K562 (cell line): ENCODE measurements around the gene AAK1.

Experiments used
- NONO ChIP-seq, 2 experiments: fragments of 200-400 bp in 1 of 2; fragments of 450-650 bp in 1 of 2; formaldehyde crosslinking in 1 of 2; IDR thresholded peaks; 2 replicates each; pipeline ENCODE4 v1.6.1; 2017; ENCODE audit warnings: low read depth in 2 of 2, mild to moderate bottlenecking in 2 of 2, moderate library complexity in 2 of 2, low read length in 1 of 2
- SMC3 ChIP-seq: conservative IDR thresholded peaks from 2 replicates; pipeline ENCODE4 v1.6.1; 2011; ENCODE audit warnings: low read depth, low read length, improper control_type of control experiment; ENCODE audit not compliant: insufficient read depth
- TAF1 ChIP-seq: IDR thresholded peaks from 2 replicates; pipeline ENCODE4 v1.6.1; 2011; ENCODE audit warnings: mild to moderate bottlenecking, low read length, moderate library complexity; ENCODE audit not compliant: insufficient read depth, control insufficient read depth, severe bottlenecking; ENCODE audit errors: extremely low read depth
- ZNF584 ChIP-seq: fragments of 200-800 bp; sonication (Bioruptor generic); IDR thresholded peaks from 2 replicates; pipeline ENCODE4 v1.6.1; 2016; ENCODE audit warnings: low read depth, mild to moderate bottlenecking, missing genetic modification characterization, missing compliant biosample characterization
- ZNF586 ChIP-seq: fragments of 450-650 bp; formaldehyde crosslinking; conservative IDR thresholded peaks from 2 replicates; pipeline ENCODE4 v1.4.0; 2020; ENCODE audit warnings: mild to moderate bottlenecking, moderate library complexity
- TF ChIP-seq, protein P1 (sequence below), 3 experiments: IDR thresholded peaks in 2 of 3; conservative IDR thresholded peaks in 1 of 3; 2 replicates each; pipeline ENCODE4 v1.5.1; 2011 to 2012; ENCODE audit warnings: low read length in 3 of 3, mild to moderate bottlenecking in 3 of 3, control low read depth in 2 of 3, improper control_type of control experiment in 1 of 3, inconsistent platforms in 1 of 3, low read depth in 1 of 3, mixed read lengths in 1 of 3, moderate library complexity in 1 of 3; ENCODE audit not compliant: insufficient read depth in 2 of 3

GRCh38 chr2:69665152-69665551 lies 21.6 kb upstream of the AAK1 start:
- no peak for TF ChIP-seq TAF1
- TF ChIP-seq, protein P1, sequence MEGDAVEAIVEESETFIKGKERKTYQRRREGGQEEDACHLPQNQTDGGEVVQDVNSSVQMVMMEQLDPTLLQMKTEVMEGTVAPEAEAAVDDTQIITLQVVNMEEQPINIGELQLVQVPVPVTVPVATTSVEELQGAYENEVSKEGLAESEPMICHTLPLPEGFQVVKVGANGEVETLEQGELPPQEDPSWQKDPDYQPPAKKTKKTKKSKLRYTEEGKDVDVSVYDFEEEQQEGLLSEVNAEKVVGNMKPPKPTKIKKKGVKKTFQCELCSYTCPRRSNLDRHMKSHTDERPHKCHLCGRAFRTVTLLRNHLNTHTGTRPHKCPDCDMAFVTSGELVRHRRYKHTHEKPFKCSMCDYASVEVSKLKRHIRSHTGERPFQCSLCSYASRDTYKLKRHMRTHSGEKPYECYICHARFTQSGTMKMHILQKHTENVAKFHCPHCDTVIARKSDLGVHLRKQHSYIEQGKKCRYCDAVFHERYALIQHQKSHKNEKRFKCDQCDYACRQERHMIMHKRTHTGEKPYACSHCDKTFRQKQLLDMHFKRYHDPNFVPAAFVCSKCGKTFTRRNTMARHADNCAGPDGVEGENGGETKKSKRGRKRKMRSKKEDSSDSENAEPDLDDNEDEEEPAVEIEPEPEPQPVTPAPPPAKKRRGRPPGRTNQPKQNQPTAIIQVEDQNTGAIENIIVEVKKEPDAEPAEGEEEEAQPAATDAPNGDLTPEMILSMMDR (IDR thresholded peaks at IDR 0.05 in 2 of 3, conservative IDR thresholded peaks at IDR 0.05 in 1 of 3; ENCODE audit: insufficient read depth in 2 of 3, low read depth in 1 of 3, low read length in 3 of 3) = no peak
- no peak for TF ChIP-seq ZNF586 (CRISPR knock-in tag)
- TF ChIP-seq SMC3 = no peak
- TF ChIP-seq NONO (IDR thresholded peaks at IDR 0.05; ENCODE audit: low read depth in 2 of 2, low read length in 1 of 2) = no peak
- no peak for TF ChIP-seq ZNF584 (CRISPR knock-in tag)
